Tibial nerve (tissue), 4 donors: ENCODE data around the gene TMEM147.

Source experiments
- EP300 ChIP-seq, 2 donors: sonication (generic); formaldehyde crosslinking; IDR thresholded peaks; one replicate each; pipeline ENCODE4 v1.6.1; 2017; ENCODE audit warnings: antibody characterized with exemption in 2 of 2, mild to moderate bottlenecking in 1 of 2
- POLR2A ChIP-seq, 2 donors: fragments of 450-650 bp; IDR thresholded peaks; one replicate each; pipeline ENCODE4 v1.6.1; 2017; ENCODE audit warnings: antibody characterized with exemption in 2 of 2, mild to moderate bottlenecking in 2 of 2, moderate library complexity in 2 of 2
- TF ChIP-seq, protein P1 (sequence below), 5 experiments: fragments of 200-600 bp in 3 of 5; fragments of 450-650 bp in 2 of 5; sonication (generic) in 3 of 5; IDR thresholded peaks; one replicate each; pipeline ENCODE4 v1.5.1; 2016 to 2019; ENCODE audit warnings: antibody characterized with exemption in 5 of 5, mild to moderate bottlenecking in 3 of 5, moderate library complexity in 2 of 5

GRCh38 chr19:35513628-35514281 lies 31.7 kb upstream of the TMEM147 start, which contains the start of gene DMKN:
- TF ChIP-seq, protein P1, sequence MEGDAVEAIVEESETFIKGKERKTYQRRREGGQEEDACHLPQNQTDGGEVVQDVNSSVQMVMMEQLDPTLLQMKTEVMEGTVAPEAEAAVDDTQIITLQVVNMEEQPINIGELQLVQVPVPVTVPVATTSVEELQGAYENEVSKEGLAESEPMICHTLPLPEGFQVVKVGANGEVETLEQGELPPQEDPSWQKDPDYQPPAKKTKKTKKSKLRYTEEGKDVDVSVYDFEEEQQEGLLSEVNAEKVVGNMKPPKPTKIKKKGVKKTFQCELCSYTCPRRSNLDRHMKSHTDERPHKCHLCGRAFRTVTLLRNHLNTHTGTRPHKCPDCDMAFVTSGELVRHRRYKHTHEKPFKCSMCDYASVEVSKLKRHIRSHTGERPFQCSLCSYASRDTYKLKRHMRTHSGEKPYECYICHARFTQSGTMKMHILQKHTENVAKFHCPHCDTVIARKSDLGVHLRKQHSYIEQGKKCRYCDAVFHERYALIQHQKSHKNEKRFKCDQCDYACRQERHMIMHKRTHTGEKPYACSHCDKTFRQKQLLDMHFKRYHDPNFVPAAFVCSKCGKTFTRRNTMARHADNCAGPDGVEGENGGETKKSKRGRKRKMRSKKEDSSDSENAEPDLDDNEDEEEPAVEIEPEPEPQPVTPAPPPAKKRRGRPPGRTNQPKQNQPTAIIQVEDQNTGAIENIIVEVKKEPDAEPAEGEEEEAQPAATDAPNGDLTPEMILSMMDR (IDR thresholded peaks at IDR 0.05), result no peak
- TF ChIP-seq POLR2A (IDR thresholded peaks at IDR 0.05) (no peak), EP300 (IDR thresholded peaks at IDR 0.05) (no peak)
